Measurements from ENCODE around the gene AGAP1.
"Not testable (repeated sequence)": the region's sequence is repeated elsewhere in the genome, so short reads cannot be mapped to it uniquely, and the experiment has no call there.

Gene AGAP1

DNA sequence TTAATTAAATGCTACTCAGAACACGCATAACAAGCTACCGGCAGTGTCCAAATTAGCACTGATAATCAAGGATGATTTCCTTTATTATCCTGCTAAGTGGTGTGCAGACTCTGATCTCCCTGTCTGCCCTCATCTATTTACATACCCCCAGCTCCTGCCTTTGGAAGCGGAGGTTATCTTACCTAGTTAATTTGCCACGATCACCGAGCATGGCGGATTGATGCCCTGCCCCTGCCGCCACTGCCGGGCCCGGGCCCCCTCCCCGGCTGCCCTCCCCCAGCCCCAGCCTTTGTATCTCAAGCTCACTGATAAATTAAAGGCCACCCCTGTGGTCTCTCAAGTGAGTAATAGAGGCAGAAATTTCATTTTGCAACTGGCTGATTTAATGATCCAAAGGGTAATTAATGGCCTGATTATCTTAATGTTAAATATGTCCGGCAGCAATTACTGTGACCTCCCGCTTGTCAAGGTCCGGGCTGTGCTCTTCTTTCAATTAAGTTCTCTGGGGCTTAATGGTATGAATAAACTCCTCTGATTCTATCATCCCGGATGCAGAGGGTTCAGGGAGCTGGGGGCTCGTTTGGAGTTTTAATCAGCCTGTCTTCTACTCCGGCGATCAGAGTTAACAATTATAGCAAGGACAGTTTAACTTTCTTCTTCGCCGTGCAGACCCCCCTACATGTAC, 560.9 kb downstream of the AGAP1 start:
- Mint-ChIP-seq H3K27me3 (peaks cover 31% of the 10 kb centered on the region), H3K27ac (peak overlapping the region in 1 of 2 donors; percentile 68), H3K4me1 (peaks cover 7% of the 10 kb centered on the region), H3K9me3 (peaks cover 5 to 7% of the 10 kb centered on the region in 2 donors), H3K4me3 (no peak overlapping the region)
- DNase-seq (no peak), ATAC-seq (no peak)

- Mint-ChIP-seq H3K27ac (no peak overlapping the region), H3K4me3 (no peak overlapping the region), H3K4me1 (no peaks in the 10 kb centered on the region), H3K9me3 (peaks cover 5 to 7% of the 10 kb centered on the region in 2 donors), H3K27me3 (peaks cover 31% of the 10 kb centered on the region)
- ATAC-seq: no peak
- no peak for DNase-seq
These were observed 561.6 kb downstream of the AGAP1 start for GRCh38 chr2:236055471-236055870.

DNA sequence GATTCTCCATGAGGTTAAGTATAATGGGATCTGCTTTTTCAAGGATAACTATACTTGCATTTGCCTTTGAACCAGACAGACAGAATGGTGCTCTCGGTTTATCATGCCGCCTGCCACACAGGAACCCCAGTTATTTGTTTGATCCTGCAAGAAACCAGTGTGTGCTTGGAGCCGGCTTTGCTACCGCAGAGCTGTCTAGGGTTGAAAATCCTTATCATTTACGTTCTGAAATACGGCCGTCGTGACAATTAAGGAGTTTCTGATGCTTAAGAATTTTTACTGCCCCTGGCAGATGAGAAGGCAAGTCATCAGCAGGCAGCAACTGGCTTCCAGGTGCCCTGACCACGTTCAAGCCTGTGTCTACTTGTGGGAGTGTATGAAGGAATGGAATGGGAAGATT, 562.3 kb downstream of the AGAP1 start:
- ATAC-seq (no peak), DNase-seq (no peak)
- peaks cover 31% of the 10 kb centered on the region for H3K27me3 Mint-ChIP-seq
- no peak overlapping the region for H3K27ac Mint-ChIP-seq
- H3K4me3 Mint-ChIP-seq: no peak overlapping the region
- peaks cover 5 to 7% of the 10 kb centered on the region in 2 donors for H3K9me3 Mint-ChIP-seq
- H3K4me1 Mint-ChIP-seq: no peaks in the 10 kb centered on the region

DNA sequence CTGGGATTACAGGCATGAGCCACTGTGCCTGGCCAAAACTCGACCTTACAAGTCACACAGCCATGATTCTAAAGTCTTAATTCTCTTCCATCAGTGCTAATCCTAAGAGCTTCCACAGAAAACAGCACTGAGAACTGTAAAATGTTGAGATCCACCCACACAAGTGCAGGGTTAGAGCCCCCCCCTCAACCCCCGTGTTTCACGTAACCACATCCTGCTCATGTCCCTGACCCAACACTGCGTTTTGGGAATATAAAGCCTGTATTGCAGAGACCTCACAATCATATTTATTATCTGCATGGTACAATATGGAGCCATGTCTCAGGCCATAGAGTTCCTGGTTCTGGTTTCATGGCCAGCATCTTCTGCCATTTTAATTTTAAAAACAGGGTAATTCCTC, 563.5 kb downstream of the AGAP1 start:
- Mint-ChIP-seq H3K9me3 (peaks cover 5 to 7% of the 10 kb centered on the region in 2 donors), H3K4me3 (no peak overlapping the region), H3K27me3 (peaks cover 30% of the 10 kb centered on the region), H3K27ac (no peak overlapping the region), H3K4me1 (no peaks in the 10 kb centered on the region)
- ATAC-seq (no peak), DNase-seq (no peak)

DNA sequence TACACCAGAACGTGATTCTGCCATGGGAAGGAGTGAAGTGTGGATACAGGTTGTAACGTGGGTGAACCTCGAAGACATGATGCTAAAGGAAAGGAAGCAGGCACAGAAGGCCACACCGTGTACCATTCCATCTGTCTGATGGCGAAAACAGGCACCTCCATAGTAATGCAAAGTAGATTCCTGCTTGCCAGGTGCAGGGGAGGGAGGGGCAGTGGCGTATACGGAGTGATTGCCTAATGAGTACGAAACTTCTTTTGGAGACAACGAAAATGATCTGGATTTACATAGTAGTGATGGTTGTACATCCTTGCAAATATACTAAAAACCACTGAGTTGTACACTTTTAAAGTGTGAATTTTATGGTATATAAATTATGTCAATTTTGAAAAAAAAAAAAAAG, 567.7 kb downstream of the AGAP1 start:
- DNase-seq (no peak), ATAC-seq (no peak)
- peaks cover 5 to 7% of the 10 kb centered on the region in 2 donors for H3K9me3 Mint-ChIP-seq
- no peak overlapping the region for H3K27ac Mint-ChIP-seq
- H3K4me1 Mint-ChIP-seq: no peaks in the 10 kb centered on the region
- H3K4me3 Mint-ChIP-seq: no peak overlapping the region
- no peaks in the 10 kb centered on the region for H3K27me3 Mint-ChIP-seq

GRCh38 chr2:236061899-236062298, 568.1 kb downstream of the AGAP1 start:
- H3K27ac Mint-ChIP-seq: no peak overlapping the region
- no peak for DNase-seq
- no peaks in the 10 kb centered on the region for H3K27me3 Mint-ChIP-seq
- peaks cover 5 to 7% of the 10 kb centered on the region in 2 donors for H3K9me3 Mint-ChIP-seq
- H3K4me3 Mint-ChIP-seq: no peak overlapping the region
- no peak for ATAC-seq
- no peaks in the 10 kb centered on the region for H3K4me1 Mint-ChIP-seq

DNA sequence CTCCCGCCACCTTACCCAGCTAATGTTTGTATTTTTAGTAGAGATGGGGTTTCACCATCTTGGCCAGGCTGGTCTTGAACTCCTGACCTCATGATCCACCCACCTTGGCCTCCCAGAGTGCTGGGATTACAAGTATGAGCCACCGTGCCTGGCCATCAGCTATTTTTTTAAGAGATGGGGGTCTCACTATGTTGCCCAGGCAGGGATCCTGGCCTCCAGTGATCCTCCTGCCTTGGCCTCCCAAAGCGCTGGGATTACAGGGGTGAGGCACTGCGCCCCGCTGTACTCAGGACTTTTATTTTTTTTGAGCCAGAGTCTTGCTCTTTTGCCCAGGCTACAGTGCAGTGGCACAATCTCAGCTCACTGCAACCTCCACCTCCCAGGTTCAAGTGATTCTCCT, 569.0 kb downstream of the AGAP1 start:
- not testable (repeated sequence) for H3K27ac Mint-ChIP-seq, H3K4me3 Mint-ChIP-seq, ATAC-seq, H3K4me1 Mint-ChIP-seq, H3K27me3 Mint-ChIP-seq, DNase-seq, H3K9me3 Mint-ChIP-seq

- no peak overlapping the region for H3K27ac Mint-ChIP-seq
- no peaks in the 10 kb centered on the region for H3K4me1 Mint-ChIP-seq
- no peak for DNase-seq
- H3K27me3 Mint-ChIP-seq: no peaks in the 10 kb centered on the region
- no peak overlapping the region for H3K4me3 Mint-ChIP-seq
- no peak for ATAC-seq
- H3K9me3 Mint-ChIP-seq: no peaks in the 10 kb centered on the region
These were observed 570.2 kb downstream of the AGAP1 start for GRCh38 chr2:236063994-236064393.

GRCh38 chr2:236065314-236066160, 571.7 kb downstream of the AGAP1 start:
- Mint-ChIP-seq H3K27ac (no peak overlapping the region), H3K27me3 (no peaks in the 10 kb centered on the region), H3K4me3 (no peak overlapping the region), H3K9me3 (no peaks in the 10 kb centered on the region), H3K4me1 (no peaks in the 10 kb centered on the region)
- ATAC-seq: no peak
- no peak for DNase-seq

GRCh38 chr2:236070236-236070635, 576.4 kb downstream of the AGAP1 start:
- Mint-ChIP-seq H3K27ac (no peak overlapping the region), H3K4me1 (no peaks in the 10 kb centered on the region), H3K9me3 (no peaks in the 10 kb centered on the region), H3K27me3 (no peaks in the 10 kb centered on the region), H3K4me3 (no peak overlapping the region)
- no peak for DNase-seq
- no peak for ATAC-seq

DNA sequence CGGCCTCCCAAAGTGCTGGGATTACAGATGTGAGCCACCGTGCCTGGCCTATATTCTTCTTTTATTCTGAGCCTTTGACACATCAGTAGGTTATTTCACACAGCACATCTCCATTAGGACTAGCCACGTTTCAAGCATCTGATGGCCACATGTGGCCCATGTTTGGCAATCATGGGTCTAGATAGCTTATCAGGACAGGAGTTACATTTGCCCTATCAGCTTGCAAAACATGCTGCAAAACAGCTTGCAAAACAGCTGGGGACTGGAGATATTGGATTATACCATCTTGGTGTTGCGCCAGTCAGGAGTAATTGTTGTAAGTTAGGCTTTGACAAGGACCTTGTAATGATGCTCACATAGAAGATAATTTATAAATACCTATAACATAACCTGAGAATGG, 579.4 kb downstream of the AGAP1 start:
- no peak overlapping the region for H3K4me3 Mint-ChIP-seq
- ATAC-seq (no peak), DNase-seq (no peak)
- no peaks in the 10 kb centered on the region for H3K9me3 Mint-ChIP-seq
- peak overlapping the region in 1 of 2 donors; percentile 42 for H3K27ac Mint-ChIP-seq
- no peaks in the 10 kb centered on the region for H3K4me1 Mint-ChIP-seq
- no peaks in the 10 kb centered on the region for H3K27me3 Mint-ChIP-seq

- no peak overlapping the region for H3K27ac Mint-ChIP-seq
- H3K27me3 Mint-ChIP-seq: no peaks in the 10 kb centered on the region
- DNase-seq: no peak
- no peaks in the 10 kb centered on the region for H3K4me1 Mint-ChIP-seq
- no peaks in the 10 kb centered on the region for H3K9me3 Mint-ChIP-seq
- no peak overlapping the region for H3K4me3 Mint-ChIP-seq
- no peak for ATAC-seq
These were observed 580.2 kb downstream of the AGAP1 start for GRCh38 chr2:236073867-236074655.

DNA sequence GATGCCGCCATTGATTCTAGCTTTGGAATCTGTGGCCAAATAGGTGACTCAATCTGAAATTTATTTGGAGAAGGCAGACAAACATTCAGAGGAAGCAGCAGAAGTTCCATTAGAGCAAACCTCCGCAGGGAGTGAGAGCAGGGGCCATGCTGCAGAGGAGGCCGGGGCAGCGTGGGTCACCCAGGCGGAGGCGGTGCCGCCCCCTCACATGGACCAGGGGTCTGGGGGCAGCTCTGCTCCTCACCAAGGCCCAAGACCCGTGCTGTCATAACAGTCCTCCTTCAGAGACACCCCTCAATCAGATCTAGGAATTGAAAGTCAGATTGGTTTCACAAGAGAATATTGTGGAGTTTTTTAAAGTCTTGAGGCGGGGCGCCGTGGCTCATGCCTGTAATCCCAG, 582.0 kb downstream of the AGAP1 start:
- DNase-seq: no peak
- H3K4me3 Mint-ChIP-seq: no peak overlapping the region
- H3K27me3 Mint-ChIP-seq: peaks cover 5% of the 10 kb centered on the region
- no peak for ATAC-seq
- H3K9me3 Mint-ChIP-seq: no peaks in the 10 kb centered on the region
- no peak overlapping the region for H3K27ac Mint-ChIP-seq
- H3K4me1 Mint-ChIP-seq: no peaks in the 10 kb centered on the region

DNA sequence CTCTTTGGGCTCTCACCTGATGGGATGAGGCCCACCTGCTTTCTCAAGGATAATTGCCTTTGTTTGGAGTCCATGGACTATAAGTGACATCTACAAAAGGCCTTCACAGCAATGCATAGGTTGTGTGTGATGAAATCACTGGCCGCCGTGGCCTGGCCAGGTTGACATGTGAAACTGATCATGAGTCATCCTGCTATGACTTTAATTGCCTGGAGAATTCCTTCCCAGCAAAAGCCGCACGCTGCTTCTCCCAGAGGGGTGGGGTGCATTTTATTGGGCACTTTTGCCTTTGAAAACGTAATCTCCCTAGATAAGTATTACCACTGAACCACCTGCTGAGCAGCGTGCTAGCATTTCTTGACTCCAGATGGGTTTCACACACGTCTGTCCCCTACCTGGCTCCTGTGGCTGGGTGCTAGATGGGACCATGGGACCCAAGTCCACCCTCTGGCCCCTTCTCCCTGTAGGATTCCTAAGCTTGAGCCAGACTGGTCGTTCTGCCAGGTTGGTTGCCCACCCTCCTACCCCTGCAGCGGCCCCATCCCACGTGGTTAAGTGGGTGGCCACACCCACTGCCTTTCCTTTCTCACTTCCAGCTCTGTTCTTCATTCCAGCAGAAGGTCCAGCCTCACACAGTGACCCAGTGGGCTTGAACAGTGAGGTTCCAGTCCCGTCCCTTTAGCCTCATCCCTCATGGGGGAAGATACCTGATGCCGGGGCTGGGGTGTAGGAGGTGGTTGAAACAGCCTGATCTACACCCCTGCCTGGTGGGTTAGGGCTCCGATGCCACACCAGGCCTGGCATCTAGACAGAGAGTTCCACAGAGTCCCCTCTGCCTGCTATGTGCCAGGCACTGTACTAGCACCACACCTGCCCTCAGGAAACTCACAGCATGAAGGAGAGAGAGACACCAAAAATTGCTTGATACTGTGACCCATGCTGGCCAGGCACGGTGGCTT, 584.7 kb downstream of the AGAP1 start:
- ATAC-seq (no peak), DNase-seq (no peak)
- Mint-ChIP-seq H3K4me1 (no peaks in the 10 kb centered on the region), H3K4me3 (no peak overlapping the region), H3K9me3 (no peaks in the 10 kb centered on the region), H3K27me3 (peaks cover 5% of the 10 kb centered on the region), H3K27ac (no peak overlapping the region)

- Mint-ChIP-seq H3K4me1 (no peaks in the 10 kb centered on the region), H3K27ac (no peak overlapping the region), H3K27me3 (peaks cover 9% of the 10 kb centered on the region), H3K4me3 (no peak overlapping the region), H3K9me3 (no peaks in the 10 kb centered on the region)
- DNase-seq (no peak), ATAC-seq (no peak)
These were observed 586.6 kb downstream of the AGAP1 start for GRCh38 chr2:236080412-236080811.
